ENCODE measurements around the gene C17orf75.

GRCh38 chr17:32288615-32289014 is 53.4 kb downstream of the C17orf75 start:
- TF ChIP-seq EZH2phosphoT487 (IDR thresholded peaks at IDR 0.05; ENCODE audit: low read depth, severe bottlenecking, unreplicated experiment): no peak
- TF ChIP-seq CTCF (IDR thresholded peaks at IDR 0.05; ENCODE audit: poor library complexity): no peak
